M059J (cell line): ENCODE results near the gene LRRC75B. TPM values are rescaled to one million over a fixed set of nuclear protein-coding genes. Genes with fewer than 3 reads are reported as not detected.
"Not testable (repeated sequence)": the region's sequence is repeated elsewhere in the genome, so short reads cannot be mapped to it uniquely, and the experiment has no call there.

ENCODE experiments used
- DNase-seq: peaks from one replicate; pipeline ENCODE4 v3.0.0-alpha.2; 2012; ENCODE audit warnings: low read depth
- total RNA-seq: library from RNA; depleted of rRNA; stranded (reverse); fragments of >200 nt; shearing (Covaris generic); gene quantifications from 2 replicates; pipeline ENCODE4 v1.2.3, GENCODE V29; 2014; rRNA removed

Gene LRRC75B
- total RNA-seq = 0.47 TPM in 1 of 2 replicates, not detected in the other

GRCh38 chr22:24592851-24593558 lies at the start of gene LRRC75B:
Gene LRRC75B, minus strand, starts transcription at chr22:24593073. Its CDS starts 34 bp downstream, at chr22:24593039.
- peak; percentile 57 for DNase-seq

DNA sequence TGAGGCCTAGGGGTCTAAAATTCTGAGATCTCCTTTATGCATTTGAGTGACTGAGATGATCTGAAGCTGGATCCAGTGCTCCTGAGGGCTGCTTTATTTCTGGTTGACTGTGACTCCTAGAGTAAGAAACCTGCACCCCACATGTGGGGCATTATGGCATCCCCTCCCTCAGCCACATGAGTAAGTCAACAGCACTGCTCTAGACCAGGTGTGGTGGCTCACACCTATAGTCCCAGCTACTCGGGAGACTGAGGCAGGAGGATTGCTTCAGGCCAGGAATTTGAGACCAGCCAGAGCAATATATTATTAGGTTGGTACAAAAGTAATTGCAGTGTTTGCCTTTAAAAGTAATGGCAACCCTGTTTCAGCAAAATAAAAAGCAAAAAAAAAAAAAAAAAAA lies 49.4 kb upstream of the LRRC75B start:
- DNase-seq = not testable (repeated sequence)

GRCh38 chr22:24636513-24636912 lies 43.6 kb upstream of the LRRC75B start:
- DNase-seq = not testable (repeated sequence)

GRCh38 chr22:24634776-24635389 lies 42.0 kb upstream of the LRRC75B start:
- DNase-seq = not testable (repeated sequence)

- DNase-seq = not testable (repeated sequence)
Observed at GRCh38 chr22:24633231-24634023, 40.6 kb upstream of the LRRC75B start.

- not testable (repeated sequence) for DNase-seq
Observed at GRCh38 chr22:24632642-24633041, 39.8 kb upstream of the LRRC75B start.

GRCh38 chr22:24631430-24632122 lies 38.7 kb upstream of the LRRC75B start:
- DNase-seq = not testable (repeated sequence)

GRCh38 chr22:24630812-24631427 lies 38.0 kb upstream of the LRRC75B start:
- not testable (repeated sequence) for DNase-seq

GRCh38 chr22:24629069-24629468 lies 36.2 kb upstream of the LRRC75B start:
- DNase-seq = peak; percentile 4

DNA sequence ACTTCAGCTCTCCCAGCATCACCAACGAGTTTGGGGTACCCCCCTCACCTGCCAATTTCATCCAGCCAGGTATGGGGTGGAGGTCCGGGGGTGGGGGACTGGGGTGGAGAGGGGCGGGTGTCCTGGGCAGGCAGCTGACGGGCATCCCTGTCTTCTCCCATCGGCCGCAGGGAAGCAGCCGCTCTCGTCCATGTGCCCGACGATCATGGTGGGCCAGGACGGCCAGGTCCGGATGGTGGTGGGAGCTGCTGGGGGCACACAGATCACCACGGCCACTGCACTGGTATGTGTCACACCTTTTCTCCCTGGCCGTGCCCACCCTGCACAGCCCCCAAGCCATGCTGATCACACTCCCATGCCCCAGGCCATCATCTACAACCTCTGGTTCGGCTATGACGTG lies 35.0 kb upstream of the LRRC75B start:
- DNase-seq = not testable (repeated sequence)

GRCh38 chr22:24622596-24622995 lies 29.7 kb upstream of the LRRC75B start:
- DNase-seq = peak; percentile 25

DNA sequence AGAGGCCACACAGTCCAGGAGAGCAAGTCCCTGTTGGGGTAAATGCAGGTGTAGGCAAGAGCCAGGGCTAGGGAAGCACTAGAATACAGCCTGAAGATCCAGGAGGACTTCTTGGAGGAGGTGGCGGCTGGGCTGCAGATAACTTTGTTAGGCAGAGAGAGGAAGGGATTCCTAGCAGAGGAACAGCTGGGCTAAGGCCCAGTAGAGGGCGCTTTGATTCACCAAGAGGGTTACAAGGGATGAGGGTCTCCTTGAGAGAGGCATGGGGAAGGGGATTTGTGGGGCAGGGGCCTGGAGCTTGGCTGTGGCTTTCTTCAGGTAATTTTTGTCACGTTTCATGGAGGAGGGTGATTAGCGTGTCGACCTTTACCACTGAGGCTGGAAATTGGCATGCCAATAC lies 28.4 kb upstream of the LRRC75B start:
- DNase-seq = not testable (repeated sequence)

- not testable (repeated sequence) for DNase-seq
Observed at GRCh38 chr22:24614794-24615193, 21.9 kb upstream of the LRRC75B start.

DNA sequence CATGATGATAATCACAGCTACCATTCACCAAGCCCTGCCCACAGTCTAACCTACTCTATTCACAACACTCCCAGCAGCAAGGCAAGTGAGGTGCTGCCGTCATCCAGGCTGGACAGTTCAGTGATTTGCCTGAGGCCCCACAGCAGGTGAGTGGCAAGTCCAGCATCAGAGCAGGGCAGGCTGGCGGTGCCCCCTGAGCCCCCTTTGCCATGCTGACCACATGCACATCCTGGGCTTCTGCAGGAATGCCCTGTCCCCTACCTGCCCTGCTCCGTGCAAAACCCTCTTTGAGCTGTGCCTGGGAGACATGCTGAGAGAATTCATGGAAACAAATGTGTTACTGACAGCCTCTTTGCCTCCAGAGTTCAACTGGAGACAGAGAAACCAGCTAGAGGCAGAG lies 17.0 kb upstream of the LRRC75B start:
- DNase-seq = not testable (repeated sequence)

GRCh38 chr22:24608327-24608726 lies 15.5 kb upstream of the LRRC75B start:
- DNase-seq = not testable (repeated sequence)

DNA sequence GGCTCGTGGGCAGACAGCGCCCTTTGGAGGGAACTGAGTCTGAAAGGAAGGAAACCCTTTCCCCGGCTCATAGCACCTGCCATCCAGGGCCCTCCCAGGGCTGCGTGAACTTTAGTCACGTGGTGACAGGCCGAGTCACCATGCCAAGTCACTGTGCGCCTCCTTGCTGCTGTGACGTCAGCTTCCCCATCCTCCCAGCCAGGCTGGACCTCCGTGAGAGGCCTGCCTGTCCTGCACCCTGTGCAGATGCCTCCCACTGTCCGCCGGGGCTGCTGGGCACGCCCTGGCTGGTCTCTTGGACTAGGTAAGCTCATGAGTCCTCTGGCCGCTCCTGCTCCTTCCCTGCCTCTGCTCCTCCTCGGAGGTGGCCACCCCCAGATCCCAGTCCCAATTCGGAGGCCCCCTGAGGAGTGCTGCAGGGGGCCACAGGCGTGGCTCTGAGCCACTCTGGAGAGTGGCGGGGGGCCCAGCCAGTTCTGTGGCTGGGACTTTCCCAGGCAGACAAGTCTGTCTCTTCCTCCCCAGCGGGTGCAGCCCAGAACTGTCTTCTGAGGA lies 14.6 kb upstream of the LRRC75B start:
- not testable (repeated sequence) for DNase-seq

DNA sequence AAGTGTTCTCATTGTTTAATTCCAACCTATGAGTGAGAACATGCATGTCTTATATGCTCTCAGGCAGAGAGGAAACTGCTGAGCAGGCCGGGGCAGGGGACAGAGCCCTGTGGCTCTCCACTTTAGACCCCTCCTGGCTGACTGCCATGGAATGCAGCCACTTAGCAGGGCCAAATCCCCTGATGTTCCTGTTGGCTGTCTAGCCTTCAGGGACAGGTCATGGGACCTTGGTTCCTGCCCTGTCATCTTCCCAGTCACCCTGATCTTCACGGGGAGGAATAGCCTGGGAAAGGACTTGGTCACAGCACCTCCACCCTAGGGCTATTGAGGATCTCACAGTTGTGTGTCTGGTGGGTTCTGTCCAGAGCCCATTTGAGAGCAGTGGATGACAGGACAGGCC lies 13.5 kb upstream of the LRRC75B start:
- DNase-seq = not testable (repeated sequence)

- not testable (repeated sequence) for DNase-seq
Observed at GRCh38 chr22:24603770-24604629, 11.1 kb upstream of the LRRC75B start.

DNA sequence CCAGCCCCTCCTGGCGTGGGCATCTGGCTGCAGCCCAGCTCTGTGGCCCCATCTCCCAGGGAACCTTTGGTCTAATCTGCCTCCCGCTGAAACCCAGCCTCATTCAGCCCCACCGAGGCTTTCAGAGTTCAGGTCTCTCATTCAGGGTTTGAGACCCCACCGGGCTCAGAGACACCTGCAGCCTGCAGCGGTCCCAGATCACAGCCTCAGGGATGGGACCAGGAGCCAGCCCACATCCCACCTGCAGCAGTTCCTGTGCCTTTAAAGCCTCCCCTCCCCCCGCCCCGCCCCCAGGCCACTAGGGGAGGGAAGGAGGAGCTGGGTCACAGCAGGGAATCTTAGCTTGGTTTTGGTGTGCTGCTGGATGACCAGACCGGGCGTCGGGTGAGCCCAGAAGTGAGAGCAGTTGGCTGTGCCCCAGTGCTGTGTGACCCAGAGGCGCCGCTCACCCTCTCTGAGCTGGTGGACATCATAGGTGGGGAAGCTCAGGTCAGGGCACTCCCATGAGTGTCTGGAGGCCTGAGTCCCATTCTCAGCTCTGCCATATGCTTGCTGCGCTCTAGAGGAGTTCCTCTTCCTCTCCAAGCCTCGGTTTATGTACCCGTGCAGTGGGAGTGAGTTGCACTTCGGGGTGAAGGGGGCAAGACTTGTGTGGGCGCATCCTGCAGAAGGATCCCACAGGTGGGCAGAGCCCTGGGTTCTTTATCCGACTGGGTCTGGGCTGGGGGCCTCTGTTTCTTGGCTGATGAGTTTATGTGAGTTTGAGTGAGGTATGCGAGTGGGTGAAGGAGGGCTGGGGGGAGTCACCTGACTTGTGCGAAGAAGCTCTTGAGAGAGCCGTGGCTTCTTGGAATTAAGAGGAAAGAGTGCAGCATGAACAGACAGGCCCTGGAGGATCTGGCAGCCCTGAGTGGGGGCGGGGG lies 10.2 kb upstream of the LRRC75B start, which contains the start of gene GGT1:
TSS of gene GGT1 (plus strand) at position 347 of the 923 bp plus-strand sequence. CDS start 7,889 bp downstream, outside the sequence.
- DNase-seq = not testable (repeated sequence)
